GM12878 (cell line): ENCODE results near the gene UNK.

Source experiments
- CTCF ChIP-seq, 3 experiments: IDR thresholded peaks in 2 of 3; conservative IDR thresholded peaks in 1 of 3; 2 replicates each; pipeline ENCODE4 v1.5.1; 2011; ENCODE audit warnings: low read depth in 3 of 3, low read length in 3 of 3, mild to moderate bottlenecking in 3 of 3, control low read depth in 2 of 3, moderate library complexity in 2 of 3, inconsistent platforms in 1 of 3, mixed read lengths in 1 of 3; ENCODE audit not compliant: control insufficient read depth in 2 of 3, insufficient read depth in 1 of 3; ENCODE audit errors: extremely low read depth in 1 of 3
- POLR2A ChIP-seq: IDR thresholded peaks from 2 replicates; pipeline ENCODE4 v1.6.1; 2011; ENCODE audit warnings: low read depth, mild to moderate bottlenecking, low read length
- SMARCA5 ChIP-seq: fragments of 450-650 bp; IDR thresholded peaks from 2 replicates; pipeline ENCODE4 v1.6.1; 2017; ENCODE audit warnings: mild to moderate bottlenecking
- WRNIP1 ChIP-seq: IDR thresholded peaks from 2 replicates; pipeline ENCODE4 v1.6.1; 2011; ENCODE audit warnings: low read depth, low read length, improper control_type of control experiment, borderline replicate concordance

GRCh38 chr17:75823257-75824041, 38.8 kb downstream of the UNK start:
- TF ChIP-seq CTCF (IDR thresholded peaks at IDR 0.05 in 2 of 3, conservative IDR thresholded peaks at IDR 0.05 in 1 of 3; ENCODE audit: control insufficient read depth in 2 of 3, extremely low read depth in 1 of 3, insufficient read depth in 1 of 3, low read depth in 3 of 3, low read length in 3 of 3): no peak
- no peak for TF ChIP-seq WRNIP1
- peak; percentile 57; the same call in 1 of the 2 replicates for TF ChIP-seq POLR2A
- no peak for TF ChIP-seq SMARCA5
